Urothelium cell line (cell line): ENCODE measurements around the gene DPF1.
"Not testable (repeated sequence)": the region's sequence is repeated elsewhere in the genome, so short reads cannot be mapped to it uniquely, and the experiment has no call there.

Experiments used
- DNase-seq: peaks from one replicate; pipeline ENCODE4 v3.0.0; 2011; ENCODE audit warnings: low spot score, mixed read lengths
- FAIRE-seq: peaks from 2 replicates; lab custom pipeline; 2011; peaks lifted over from hg19 to GRCh38; lab: Jason Lieb, UNC

The DPF1 gene

DNA sequence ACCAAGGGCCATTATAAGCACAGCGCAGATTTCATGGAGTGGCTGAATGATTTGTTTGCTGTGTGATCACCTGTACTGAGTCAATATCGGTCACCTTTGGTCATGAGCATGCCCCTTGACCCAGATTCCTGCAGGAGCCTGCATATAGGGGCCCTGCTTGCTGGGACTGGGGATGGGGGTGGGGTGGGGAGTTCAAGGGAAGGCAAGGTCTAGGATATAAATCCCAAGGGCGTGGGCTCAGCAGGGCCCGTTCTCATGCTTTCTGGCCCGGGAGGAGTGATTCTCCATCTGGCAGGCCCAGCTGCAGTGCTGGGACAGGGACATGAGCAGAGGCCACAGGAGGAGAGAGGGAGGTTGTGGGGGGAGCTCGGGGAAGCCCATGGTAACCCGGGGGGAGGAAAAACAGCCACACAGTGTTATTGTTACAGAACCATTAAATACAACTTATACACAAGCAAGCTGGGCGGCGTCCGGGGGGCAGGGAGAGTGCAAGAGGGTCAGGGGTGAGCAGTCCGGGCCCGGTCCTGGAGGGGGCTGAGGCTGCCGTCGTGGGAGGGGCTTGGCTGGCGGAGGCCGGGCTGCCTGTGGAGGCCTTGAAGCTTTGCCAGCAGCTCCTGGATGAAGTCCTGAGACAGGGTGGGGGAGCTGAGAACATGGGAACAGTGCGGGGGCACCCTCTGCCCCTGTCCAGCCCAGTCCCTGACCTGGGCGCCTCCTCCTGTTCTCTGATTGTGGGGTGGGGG, 27.0 kb upstream of the DPF1 start:
- FAIRE-seq (no peak), DNase-seq (no peak)

DNA sequence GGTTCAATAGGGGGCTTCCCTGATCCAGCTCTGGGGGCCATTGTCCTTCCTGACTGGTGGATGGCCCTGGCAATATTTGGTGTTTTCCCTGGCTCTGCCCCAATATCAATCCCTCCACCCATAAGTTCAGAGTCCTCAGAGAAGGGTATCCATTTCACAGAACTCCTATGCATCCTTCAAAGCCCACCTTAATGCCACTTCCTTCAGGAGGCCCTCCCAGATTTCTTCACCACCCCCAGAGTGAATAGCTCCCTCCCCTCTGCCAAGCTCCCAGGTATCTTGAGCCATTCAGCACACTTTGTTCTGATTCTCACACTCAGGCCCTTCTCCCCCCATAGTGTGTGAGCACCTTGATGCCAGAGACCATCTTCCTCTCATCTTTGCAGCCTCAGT, 26.4 kb upstream of the DPF1 start:
- no peak for DNase-seq
- no peak for FAIRE-seq

DNA sequence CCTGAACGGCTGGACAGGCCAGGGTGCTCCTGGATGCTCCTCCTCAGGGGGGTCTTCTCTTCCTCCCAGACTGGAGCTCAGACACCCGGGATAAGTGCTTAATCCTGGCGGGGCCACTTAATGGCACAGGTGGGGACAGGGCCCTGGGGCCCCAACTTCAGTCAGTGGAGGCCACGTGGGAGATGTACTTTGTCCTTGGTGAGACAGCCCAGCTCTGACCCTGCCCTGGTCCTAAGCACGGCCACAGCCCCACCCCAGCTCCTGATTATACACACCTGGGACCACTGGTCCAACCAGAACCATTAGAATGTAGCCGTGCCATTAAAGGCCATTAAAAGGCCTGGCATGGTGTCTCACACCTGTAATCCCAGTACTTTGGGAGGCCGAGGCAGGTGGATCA, 24.4 kb upstream of the DPF1 start:
- DNase-seq = no peak
- FAIRE-seq = no peak

DNA sequence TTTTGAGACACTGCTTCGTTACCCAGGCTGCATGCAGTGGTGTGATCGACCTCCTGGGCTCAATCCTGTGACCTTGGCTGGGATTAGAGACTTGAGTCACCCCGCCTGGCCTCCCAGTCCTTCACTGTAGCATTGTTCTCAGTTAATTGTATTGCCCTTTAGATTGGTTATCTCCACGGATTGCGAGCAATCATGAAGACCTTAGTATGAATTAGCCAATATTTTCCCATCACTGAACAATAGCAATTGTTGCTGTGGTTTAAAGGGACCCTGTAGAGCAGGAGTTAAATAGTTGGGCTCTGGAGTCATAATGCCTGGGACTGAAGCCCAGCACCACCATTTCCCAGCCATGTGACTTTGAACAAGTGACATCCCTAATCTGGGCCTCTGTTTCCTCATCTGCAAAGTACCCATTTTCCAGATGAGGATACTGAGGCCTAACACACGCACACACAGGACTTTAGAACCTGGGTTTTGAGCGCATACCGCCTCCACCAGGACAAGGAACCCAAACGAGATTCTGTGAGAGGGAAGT, 23.8 kb upstream of the DPF1 start:
- DNase-seq (no peak), FAIRE-seq (no peak)

DNA sequence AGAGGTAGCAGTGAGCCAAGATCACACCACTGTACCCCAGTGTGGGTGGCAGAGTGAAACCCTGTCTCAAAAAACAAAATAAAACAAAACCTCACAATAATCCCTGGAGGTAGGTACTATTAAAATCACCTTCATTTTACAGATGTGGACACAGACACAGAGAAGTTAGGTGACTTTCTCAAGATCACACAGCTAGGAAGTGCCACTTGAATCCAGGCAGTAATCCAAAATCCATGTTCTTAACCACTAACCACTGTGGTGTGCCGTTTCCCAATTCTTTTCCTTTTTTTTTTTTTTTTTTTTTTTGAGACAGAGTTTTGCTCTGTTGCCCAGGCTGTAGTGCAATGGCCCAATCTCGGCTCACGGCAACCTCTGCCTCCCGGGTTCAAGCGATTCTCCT, 23.1 kb upstream of the DPF1 start:
- FAIRE-seq = no peak

DNA sequence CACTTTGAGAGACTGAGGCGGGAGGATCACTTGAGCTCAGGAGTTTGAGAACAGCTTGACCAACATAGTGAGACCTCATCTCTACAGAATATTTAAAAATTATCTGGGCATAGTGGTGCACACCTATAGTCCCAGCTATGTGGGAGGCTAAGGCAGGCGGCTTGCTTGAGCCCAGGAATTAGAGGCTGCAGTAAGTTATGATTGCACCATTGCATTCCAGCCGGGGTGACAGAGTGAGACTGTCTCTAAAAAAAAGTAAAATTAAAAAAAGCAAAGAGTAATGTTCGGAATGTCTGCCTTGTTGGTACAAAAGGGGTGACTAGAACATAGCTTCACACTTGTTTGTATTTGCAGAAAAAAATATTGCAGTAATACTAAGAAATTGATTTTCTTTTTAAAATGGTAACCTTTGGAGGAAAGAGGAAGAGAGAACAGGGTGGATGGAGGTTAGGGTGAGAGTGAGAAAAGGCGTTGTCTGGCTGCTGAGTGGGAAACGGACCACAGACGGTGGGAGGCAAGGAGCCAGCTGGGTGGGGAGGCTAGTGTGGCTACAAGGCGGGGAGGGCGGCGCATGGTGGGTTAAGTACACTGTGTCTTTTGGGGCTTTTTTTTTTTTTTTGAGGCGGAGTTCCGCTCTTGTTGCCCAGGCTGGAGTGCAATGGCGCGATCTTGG, 21.9 kb upstream of the DPF1 start:
- no peak for FAIRE-seq
- no peak for DNase-seq

More for the DNA sequence above, 23.1 kb upstream of the DPF1 start:
- no peak for DNase-seq

DNA sequence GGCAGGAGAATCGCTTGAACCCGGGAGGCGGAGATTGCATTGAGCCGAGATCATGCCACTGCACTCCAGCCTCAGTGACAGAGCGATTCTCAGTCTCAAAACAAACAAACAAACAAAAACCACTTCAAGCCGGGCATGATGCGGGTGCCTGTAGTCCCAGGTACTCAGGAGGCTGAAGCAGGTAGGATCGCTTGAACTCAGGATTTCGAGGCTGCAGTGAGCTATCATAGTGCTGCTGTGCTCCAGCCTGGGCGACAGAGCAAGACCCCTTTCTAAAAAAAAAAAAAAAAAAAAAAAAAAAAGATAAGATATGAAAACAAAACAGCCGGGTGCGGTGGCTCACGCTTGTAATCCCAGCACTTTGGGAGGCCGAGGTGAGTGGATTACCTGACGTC, 19.3 kb upstream of the DPF1 start:
- FAIRE-seq (no peak), DNase-seq (no peak)

DNA sequence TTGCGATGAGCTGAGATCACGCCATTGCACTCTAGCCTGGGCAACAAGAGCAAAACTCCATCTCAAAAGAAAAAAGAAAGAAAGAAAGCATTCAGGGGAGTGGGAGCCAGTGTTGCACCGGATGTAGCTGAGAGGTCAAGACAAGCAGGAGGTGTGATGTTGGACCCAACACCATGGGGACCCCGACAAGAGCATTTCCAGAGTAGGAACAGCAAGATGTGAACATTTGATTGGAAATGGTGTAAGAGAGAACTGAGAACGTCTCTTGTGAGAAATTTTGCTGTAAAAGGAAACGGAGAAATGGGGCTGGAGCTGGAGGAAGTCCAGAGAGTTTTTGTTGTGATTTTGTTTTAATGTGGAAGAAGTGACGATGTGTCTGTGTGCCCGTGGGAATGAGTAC, 15.8 kb upstream of the DPF1 start:
- FAIRE-seq (no peak), DNase-seq (no peak)

DNA sequence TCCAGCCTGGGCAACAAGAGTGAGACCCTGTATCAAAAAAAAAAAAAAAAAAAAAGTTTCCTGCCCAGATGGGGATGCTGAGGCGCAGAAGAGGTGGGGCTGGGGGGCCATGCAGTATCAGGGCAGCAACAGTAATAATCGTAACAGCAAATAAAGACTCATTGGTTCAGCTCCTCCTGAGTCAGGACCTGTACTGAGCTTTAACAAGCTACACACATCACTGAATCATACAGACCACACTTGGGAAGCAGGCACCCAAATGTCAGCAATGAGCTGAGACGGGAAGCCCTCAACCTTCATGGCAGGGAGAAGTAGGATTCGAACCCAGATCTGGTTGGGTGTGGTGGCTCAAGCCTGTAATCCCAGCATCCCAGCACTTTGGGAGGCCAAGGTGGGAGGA, 10.6 kb upstream of the DPF1 start:
- FAIRE-seq (no peak), DNase-seq (no peak)

DNA sequence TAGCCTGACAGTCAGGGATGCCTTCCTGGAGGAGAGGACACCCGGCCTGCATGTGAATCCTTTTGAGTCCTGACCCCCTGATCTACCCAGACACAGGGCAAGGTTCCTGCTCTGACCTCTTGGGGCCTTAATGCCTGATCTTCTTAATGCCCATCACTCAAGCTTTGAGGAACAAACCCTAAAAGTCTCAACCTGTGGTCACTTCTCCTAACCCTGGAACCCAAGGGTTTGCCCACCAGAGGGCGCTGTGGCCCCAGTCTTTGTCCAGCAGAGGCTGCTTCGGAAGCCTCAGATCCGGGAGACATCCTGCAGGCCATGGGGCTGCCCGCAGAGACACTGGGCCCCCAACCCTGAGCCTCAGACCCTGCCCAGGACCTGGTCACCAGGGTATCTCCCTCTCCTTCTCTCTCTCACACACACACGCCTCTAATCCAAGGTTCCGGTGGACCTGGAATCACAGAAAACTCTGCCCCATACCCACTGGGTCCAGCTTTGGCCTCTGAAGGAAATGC, 9.8 kb upstream of the DPF1 start:
- no peak for FAIRE-seq

DNA sequence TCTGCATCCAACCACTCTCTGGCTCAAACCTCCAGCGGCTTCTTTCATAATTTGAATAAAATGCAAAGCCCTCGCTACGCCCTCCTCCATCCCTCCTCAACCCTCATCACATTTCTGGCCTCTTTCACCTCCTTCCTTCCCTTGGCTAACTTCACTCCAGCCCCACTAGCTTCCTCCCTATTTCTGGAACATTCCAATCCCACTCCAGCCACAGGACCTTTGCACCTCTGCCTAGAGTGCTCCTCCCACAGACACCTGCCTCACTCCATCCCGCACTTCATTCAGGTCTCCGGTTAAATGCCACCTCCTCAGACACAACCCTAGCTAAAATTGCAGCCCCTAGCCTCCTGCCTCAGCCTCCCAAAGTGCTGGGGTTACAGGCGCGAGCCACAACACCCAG, 7.9 kb upstream of the DPF1 start:
- no peak for FAIRE-seq
- DNase-seq = no peak

More for the DNA sequence above, 9.8 kb upstream of the DPF1 start:
- peak; percentile 80 for DNase-seq

DNA sequence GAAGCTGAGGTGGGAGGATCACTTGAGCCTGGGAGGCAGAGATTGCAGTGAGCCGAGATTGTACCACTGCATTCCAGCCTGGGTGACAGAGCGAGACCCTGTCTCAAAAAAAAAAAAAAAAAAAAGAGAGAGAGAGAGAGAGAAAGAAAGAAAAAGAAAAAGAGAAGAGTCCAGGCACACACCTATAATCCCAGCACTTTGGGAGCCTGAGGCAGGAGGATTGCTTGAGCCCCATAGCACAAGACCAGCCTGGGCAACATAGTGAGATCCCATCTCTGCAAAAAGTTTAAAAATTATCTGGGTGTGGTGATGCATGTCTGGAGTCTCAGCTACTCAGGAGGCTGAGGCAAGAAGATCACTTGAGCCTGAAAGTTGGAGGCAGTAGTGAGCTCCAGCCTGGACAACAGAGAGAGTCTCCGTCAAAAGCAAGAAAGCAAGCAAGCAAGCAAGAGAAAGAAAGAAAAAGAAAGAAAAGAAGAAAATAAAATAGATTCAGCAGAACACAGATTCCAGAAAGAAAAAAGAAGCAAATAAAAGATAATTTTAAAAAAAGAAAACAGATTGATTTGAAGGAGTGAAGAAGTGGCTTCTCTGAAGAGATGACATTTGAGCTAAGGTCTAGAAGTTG, 6.6 kb upstream of the DPF1 start:
- DNase-seq, FAIRE-seq: not testable (repeated sequence)

DNA sequence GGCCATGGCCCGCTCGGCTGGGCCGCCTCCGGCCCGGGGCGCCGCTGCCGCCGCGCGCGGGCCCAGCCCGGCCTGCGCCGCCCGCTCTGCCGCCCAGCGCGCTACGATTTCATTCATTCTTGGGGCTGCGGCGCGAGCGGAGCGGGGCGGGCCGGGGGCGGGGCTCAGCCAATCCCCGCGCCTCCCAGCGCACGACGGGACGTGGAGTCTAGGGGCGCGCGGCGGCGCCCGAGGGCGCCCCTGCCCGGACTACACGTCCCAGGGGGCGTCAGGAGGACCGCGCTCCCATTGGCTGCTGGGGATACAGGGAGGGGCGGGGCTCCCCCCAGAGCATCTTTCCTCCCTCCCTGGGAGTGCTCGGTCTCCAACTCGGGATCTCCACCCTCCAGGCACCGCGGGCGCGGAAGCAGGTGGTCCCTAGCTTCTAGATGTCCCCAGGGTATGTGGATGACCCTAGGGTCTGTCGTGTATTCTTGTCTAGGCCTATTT, 5.6 kb upstream of the DPF1 start:
- DNase-seq (no peak), FAIRE-seq (no peak)

DNA sequence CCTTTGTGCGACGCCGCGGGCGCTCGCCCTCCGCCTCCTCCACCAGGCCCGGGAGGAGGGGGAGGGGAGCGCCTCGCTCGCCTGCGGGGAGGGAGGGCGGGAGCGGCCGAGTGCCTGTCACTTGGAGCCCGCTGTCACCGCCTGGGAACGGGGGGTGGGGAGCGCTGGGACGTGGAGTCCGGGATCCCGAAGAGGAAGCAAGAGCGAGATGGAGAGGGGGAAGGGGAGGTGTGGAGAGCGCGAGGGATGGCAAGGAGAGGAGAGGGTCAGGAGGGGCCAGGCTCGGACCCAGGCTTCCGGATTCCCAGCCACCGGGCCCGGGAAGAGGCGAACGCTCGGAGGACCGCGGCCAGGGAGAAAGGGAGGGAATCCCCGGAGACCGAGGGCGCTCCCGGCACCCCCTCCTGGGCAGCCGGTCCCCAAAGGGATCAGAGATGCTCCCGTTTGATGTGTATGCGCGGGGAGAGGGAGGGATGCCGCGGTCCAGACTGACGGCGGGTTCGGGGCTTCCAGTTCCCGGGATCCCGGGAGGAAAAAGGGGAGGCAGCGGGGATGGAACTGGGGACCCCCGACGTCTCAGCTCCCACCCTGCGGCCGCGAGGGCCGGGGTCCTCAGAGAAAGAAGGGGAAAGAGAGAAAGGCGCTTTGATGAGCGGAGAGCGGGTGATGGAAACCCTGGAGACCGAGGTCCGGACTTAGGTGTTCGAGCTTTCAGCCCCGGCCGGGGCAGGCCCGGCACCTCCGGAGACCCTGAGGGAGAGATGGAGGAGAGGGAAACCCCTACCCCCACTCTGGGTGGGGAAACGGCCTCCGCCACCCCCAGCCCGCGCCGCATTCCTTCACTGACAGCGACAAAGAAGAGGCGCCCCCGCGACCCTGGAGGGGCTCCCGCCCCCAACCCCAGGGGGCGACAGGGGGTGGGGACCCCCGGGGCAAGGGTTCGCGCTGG, 4.7 kb upstream of the DPF1 start:
- DNase-seq (peak; percentile 51), FAIRE-seq (no peak)

DNA sequence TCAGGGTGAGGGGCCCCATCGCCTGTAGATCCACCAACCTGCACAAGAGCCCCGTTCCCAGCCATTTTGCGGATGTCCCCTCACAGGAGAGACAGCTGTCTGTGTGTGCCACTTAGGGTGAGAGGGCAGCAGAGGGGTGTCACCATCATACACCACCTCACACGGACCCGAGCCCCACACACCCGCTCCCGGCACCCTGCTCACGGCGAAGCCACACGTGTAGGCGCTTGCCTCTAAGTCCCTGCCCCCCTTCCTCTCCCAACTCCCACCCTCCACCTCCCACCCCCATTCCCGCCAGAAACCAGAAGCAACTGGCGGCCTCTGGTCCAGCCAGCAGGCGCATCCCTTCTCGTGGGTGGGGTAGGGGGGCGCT, 4.0 kb upstream of the DPF1 start:
- FAIRE-seq (no peak), DNase-seq (no peak)

DNA sequence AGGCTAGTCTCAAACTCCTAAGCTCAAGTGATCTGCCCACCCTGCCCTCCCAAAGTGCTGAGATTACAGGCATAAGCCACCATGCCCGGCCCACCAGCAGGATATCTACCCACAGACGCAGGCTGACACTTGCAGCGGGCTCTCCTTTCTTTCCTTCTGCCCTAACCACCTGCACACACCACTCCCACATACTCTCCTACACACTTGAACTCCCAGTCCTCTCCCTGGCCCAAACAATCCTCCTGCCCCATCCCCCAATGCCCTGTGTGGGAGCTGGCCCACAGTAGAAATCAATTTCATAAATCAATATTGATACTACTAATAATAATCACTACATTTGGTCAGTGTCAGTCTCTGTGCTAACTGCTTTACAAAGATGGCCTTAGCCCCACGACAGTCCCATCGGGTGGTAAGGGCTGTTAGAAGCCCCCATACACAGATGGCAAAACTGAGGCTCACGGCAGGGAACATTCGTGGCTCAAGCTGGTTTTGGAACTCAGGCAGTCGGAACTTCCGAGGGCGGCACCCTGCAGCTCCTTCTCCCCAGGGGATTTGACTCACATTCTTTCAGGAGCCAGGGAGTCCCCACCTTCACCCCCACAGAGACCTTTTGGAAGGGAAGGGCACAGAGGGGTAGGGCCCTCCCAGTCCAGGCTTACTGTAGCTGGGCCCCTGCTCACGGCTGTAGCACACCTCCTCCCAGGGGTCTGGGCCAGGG, 3.4 kb upstream of the DPF1 start:
- FAIRE-seq (no peak), DNase-seq (no peak)

DNA sequence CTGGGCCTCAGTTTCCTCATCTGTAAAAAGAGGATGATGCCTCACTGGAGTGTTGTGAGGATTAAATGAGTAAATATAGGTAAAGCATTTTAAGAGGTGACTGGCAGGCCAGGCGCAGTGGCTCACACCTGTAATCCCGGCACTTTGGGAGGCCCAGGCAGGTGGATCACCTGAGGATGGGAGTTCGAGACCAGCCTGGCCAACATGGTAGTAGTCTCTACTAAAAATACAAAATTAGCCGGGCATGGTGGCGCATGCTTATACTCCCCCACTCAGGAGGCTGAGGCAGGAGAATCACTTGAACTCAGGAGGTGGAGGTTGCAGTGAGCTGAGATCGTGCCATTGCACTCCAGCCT, 819 bp upstream of the DPF1 start:
- not testable (repeated sequence) for DNase-seq, FAIRE-seq

DNA sequence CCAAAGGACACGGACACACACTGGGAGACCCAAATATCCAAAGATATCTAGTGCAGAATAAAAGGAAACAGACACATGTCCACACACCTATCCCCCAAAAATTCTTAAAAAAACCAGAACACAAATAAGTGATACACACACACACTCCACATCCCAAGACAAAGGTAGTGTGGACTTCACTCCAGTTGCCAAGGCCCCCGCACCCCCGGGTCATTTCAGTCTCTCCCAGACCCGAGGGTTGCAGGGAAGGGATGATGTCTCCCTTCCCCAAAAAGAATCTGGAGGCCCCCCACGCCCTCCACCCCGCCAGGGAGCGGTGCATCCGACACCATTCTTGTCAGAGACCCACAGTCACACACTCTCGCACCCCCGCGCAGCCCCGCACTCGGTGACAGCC, 407 bp downstream of the DPF1 start:
- no peak for DNase-seq
- no peak for FAIRE-seq

DNA sequence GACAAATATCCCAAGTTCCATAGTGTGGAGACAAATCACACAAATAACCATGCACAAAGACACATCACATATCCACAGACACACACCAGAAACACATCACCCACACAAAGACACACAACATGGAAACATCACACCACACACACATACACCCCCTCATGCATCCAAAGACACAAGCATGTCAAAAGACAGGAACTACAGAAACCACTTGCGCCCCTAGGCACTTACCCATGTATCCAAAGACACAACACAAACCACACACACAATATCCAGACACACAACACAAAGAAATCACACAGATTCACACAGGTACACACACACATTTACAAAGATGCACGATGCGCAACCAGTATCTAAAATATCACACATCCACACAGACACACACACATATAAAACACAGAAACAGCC, 901 bp downstream of the DPF1 start:
- FAIRE-seq (peak; percentile 84), DNase-seq (no peak)
